HG02938 (cell line): ENCODE measurements around the gene PPIH.
A peak's percentile ranks its signal among the peaks of the same experiment; 100 is the strongest.
"Not testable (repeated sequence)": the region's sequence is repeated elsewhere in the genome, so short reads cannot be mapped to it uniquely, and the experiment has no call there.

Source experiments
- ATAC-seq: cut with Tn5 transposase; IDR thresholded peaks from one replicate; pipeline ENCODE4 v1.9.1; 2021; ENCODE audit warnings: mild to moderate bottlenecking, moderate library complexity; ENCODE audit not compliant: unreplicated experiment

Gene PPIH

GRCh38 chr1:42681741-42682483 is 23.7 kb downstream of the PPIH start, which contains the start of gene YBX1:
Gene YBX1, plus strand, starts transcription at chr1:42682418. Its CDS starts 148 bp downstream, at chr1:42682566.
- peak; percentile 89 for ATAC-seq

GRCh38 chr1:42682484-42682738 is 24.2 kb downstream of the PPIH start:
- ATAC-seq: peak; percentile 4

DNA sequence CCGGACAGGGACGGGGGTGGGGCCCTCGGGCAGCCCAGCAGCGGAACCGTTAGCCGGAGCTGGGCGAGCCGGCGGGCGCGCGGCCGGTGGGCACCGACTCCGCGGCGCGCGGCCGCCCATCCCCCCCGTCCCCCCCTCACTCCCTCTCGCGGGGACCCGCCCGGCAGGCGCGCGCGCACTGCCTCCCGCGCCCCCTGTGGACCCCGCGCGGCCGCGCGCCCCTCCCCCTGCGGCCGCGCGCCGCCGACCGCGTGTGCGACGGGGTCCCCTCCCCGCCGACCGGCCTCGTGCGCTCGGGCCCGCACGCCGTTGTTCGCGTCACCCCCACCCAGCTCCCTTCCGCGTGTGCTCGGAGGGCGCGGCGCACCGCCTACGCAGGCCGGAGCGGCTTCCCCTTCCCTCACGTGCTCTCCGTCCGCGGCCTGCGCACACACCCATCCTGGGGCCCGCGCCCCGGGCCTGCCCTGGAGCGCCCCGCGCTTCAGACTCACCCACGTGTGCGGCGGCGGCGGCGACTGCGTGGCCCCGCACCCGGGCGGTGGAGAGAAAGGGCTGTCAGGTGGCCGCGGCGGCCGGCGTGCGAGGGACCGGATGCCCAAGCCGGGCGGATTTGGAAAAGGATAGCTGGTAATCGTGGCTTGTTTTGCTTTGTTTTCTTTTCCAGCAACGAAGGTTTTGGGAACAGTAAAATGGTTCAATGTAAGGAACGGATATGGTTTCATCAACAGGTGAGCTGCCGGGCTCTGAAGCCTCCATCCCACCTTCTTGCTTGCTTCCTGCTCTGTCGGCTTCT is 24.7 kb downstream of the PPIH start:
- peak; percentile 40 for ATAC-seq

GRCh38 chr1:42684139-42684538 is 25.9 kb downstream of the PPIH start:
- no peak for ATAC-seq

GRCh38 chr1:42686418-42686817 is 28.2 kb downstream of the PPIH start:
- no peak for ATAC-seq

GRCh38 chr1:42689912-42690311 is 31.7 kb downstream of the PPIH start:
- ATAC-seq: no peak

DNA sequence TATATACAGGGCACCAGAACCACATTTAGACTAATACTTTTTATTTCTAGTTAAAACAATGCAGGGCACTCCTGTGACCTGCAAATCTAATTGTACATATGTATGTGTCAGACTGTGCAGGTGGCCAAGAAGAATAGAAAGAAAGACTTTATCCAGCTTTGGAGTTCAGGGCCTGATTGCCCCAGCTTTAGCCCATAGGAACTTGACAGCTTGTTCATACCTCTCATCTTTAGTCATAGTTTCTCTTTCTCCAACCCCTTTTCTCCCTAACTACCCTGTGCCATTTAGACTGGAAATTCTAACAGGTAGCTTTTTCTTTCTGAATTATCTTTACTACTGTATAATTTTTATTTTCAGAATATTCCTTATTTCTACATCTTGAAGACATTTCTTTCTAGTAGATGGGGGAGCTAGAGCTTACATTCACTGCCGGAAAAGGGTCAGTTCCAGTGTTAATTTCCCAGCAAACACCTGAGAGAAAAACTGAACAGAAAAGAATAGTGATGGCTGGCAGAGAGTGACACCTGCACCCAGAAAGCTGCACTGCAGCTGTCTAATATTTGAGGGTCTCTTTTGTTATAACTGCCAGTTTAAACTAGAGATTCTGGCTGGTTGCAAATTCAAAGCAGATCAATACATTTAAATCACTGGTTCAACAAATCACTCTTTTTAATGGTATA is 32.4 kb downstream of the PPIH start:
- ATAC-seq: no peak

DNA sequence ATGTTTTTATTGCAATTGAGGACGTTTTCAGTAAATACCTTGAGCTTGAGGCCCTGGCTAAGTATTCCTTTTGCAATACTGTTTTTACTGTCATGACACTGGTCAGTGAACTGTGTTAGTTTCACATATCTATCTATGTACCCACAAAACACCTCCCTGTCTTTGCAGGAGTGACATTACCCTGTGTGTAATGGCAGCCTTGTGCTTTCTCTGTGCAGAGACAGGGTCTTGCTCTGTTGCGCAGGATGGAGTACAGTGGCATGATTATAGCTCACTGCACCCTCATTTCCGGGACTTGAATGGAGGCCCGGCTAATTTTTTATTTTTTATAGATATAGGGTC is 32.9 kb downstream of the PPIH start:
- ATAC-seq: no peak

DNA sequence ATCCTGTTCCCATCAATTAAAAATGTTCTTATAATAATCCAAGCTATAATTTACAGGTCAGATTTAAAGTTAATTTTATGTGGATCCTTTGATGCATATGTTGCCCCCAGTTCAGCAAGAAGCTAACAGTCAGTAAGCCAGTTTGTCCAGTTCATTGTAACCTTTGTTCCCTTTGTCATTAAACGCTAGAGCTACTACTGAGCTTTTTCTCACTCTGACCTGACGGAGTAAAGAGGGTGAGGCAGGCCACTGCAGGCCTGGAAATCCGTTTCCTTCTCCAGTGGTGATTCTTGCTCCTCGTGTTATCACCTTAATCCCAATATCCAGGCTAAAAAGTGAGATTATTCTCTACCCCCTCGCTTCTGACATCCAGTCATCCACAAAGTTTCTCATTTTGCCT is 34.2 kb downstream of the PPIH start:
- no peak for ATAC-seq

DNA sequence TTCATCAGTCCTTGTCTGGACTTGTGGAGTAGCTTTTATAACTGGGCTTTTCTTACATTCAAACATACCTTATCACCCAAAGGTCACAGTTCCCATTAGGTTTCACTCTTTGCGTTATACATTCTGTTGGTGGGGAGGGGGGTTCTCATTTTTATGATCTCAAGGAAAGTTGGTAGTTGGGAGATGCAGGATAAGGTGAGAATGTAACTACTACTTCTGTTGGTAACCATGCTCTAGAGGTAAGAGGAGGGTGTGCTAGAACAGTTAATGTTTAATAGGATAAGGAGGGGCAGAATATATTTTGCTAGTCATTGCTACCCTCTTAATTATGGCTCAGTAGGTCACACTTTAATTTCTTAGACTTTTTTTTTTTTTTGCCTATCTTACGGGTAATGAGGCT is 34.7 kb downstream of the PPIH start:
- no peak for ATAC-seq

DNA sequence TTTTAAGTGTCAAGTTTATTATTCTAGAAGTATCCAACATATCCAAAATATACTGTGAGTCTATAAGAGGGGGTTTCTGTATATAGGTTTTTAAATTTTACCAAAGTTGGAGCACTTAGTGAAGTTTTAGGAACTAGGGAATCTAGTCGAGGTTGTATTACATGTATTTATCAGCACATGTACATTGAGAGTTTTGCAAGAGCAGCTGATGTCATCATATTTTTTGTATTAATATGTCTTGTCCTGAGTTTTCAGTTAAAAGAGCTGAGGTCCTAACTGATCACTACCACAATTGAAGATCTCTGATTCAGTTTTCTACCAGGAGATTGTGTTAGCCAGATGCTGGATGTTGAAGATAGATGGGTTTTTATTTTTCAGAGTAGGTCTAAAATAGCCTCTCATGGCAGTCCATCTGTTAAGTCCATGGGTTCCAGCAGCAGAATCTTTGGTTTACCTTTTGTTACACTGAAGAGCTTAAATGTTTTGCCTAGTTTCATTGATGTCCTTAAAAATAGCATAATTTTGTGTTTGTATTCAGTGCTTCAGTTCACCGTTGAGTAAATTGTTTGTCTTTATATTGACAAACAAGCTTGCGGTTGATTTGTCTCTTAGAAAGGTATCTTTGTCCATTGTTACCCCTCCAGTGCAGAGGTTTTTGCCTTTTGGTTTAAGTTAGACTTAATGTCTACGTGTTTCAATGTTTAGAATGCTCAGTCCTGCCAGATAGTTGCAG is 40.0 kb downstream of the PPIH start:
- no peak for ATAC-seq

GRCh38 chr1:42700006-42700405 is 41.8 kb downstream of the PPIH start:
- no peak for ATAC-seq

GRCh38 chr1:42703888-42704464 is 45.8 kb downstream of the PPIH start:
- ATAC-seq: no peak

DNA sequence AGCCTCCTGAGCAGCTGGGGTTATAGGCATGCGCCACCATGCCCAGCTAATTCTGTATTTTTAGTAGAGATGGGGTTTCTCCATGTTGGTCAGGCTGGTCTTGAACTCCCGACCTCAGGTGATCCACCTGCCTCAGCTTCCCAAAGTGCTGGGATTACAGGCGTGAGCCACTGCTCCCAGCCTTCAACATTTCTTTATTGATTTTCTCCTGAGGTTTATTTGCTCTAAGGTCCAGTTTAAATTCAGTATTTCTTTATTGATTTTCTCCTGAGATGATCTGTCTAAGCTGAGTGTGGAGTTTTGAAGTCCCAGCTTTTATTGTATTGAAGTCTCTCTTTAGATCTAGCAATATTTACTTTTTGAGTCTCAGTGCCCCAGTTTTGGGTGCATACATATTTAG is 54.6 kb downstream of the PPIH start:
- ATAC-seq: not testable (repeated sequence)

DNA sequence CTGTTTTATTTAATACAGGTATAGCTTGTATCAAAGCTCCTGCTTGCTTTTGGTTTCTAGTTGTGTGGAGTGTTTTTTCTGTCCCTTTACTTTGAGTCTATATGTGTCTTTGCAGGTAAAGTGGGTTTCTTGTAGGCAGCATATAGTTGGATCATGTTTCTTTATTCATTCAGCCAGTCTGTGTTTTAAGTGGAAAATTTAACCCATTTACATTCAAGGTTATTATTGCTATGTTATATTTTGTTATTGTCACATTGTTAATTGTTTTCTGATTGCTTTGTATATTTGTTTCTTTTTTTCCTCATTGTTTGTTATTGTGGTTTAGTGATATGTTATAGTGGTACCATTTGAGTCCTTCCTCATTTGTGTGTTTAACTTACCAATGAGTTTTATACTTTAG is 55.1 kb downstream of the PPIH start:
- no peak for ATAC-seq

- ATAC-seq: not testable (repeated sequence)
Observed at GRCh38 chr1:42714441-42714840, 56.2 kb downstream of the PPIH start.

DNA sequence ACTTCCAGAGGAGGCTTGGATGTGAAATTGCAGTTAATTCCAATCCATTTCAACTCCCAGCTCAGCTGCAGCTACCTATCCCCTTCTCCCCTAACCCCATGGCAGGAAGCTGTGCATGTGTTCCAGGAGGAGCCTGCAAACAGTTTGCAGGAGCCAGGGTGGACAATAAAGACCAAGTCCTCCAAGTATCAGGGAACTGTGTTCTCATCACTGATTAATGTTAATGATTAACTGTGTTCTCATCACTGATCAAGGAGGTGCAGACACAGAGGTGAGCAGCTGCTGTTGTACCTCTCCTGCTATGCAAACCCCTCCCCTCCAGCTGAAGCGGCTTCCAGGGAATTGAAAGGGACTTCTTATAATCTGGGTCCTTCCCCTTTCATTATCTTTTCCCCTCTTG is 62.6 kb downstream of the PPIH start:
- no peak for ATAC-seq

- no peak for ATAC-seq
Observed at GRCh38 chr1:42721926-42722325, 63.7 kb downstream of the PPIH start.

DNA sequence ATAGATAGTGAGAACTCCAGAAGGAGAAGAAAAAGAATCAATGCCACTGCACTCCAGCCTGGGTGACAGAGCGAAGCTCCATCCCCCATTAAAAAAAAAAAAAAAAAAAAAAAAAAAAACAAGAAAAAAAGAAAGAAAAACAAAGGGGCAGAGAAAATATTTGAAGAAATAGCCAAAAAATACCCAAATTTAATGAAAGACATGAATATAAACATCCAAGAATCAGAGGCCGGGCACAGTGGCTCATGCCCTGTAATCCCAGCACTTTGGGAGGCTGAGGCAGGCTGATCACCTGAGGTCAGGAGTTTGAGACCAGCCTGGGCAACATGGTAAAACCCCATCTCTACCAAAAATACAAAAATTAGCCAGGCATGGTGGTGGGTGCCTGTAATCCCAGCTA is 64.2 kb downstream of the PPIH start:
- not testable (repeated sequence) for ATAC-seq

DNA sequence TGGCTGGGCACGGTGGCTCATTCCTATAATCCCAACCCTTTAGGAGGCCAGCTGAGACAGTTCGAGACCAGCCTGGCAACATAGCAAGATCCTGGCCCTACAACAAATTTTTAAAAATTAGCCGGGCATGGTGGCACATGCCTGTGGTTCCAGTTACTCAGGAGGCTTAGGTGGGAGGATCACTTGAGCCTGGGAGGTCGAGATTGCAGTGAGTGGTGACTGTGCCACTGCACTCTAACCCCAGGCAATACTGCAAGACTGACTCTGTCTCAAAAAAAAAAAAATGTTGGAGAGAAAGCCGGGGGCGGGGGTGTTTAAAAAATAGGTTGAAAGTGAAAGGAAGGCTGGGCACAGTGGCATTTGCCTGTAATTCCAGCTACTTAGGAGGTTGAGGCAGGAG is 65.3 kb downstream of the PPIH start:
- no peak for ATAC-seq

DNA sequence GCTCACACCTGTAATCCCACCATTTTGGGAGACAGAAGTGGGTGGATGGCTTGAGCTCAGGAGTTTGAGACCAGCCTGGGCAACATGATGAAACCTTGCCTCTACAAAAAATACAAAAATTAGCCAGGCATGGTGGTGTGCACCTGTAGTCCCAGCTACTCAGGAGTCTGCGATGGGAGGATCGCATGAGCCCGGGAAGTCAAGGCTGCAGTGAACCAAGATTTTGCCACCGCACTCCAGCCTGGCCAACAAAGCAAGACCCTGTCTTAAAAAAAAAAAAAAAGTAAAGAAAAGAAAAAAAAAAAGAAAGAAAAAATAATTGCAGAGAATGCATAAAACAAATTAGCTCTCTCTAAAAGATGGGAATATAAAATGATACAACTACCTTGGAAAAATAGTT is 67.6 kb downstream of the PPIH start:
- ATAC-seq: not testable (repeated sequence)
